Activated naive CD8-positive, alpha-beta T cell (primary cell): ENCODE measurements around the gene CNOT6L.

Experiments used
- H3K27ac Mint-ChIP-seq: one replicate; pipeline ENCODE4 v1.8.0; 2021; ENCODE audit warnings: mixed read lengths
- H3K27me3 Mint-ChIP-seq: one replicate; pipeline ENCODE4 v1.8.0; 2021; ENCODE audit warnings: mixed read lengths
- H3K36me3 Mint-ChIP-seq: one replicate; pipeline ENCODE4 v1.8.0; 2021; ENCODE audit warnings: mixed read lengths
- H3K4me1 Mint-ChIP-seq: one replicate; pipeline ENCODE4 v1.8.0; 2021; ENCODE audit warnings: low read depth, mixed read lengths
- H3K4me3 Mint-ChIP-seq: one replicate; pipeline ENCODE4 v1.8.0; 2021; ENCODE audit warnings: mild to moderate bottlenecking, mixed read lengths
- H3K9me3 Mint-ChIP-seq: one replicate; pipeline ENCODE4 v1.8.0; 2021; ENCODE audit warnings: low read depth, mixed read lengths

The CNOT6L gene

GRCh38 chr4:77843628-77844027, 24.5 kb upstream of the CNOT6L start:
- H3K27ac Mint-ChIP-seq = peak overlapping the region; percentile 82

GRCh38 chr4:77834403-77834802, 15.2 kb upstream of the CNOT6L start:
- no peak overlapping the region for H3K27ac Mint-ChIP-seq
- H3K27me3 Mint-ChIP-seq = no peaks in the 10 kb centered on the region
- no peak overlapping the region for H3K4me3 Mint-ChIP-seq

More at GRCh38 chr4:77843628-77844027, 24.5 kb upstream of the CNOT6L start:
- peaks cover 23% of the 10 kb centered on the region for H3K4me1 Mint-ChIP-seq
- no peaks in the 10 kb centered on the region for H3K9me3 Mint-ChIP-seq
- H3K36me3 Mint-ChIP-seq = no peaks in the 10 kb centered on the region
- H3K4me3 Mint-ChIP-seq = no peak overlapping the region
- no peaks in the 10 kb centered on the region for H3K27me3 Mint-ChIP-seq

GRCh38 chr4:77833126-77833724, 14.1 kb upstream of the CNOT6L start:
- Mint-ChIP-seq H3K27me3 (no peaks in the 10 kb centered on the region), H3K9me3 (no peaks in the 10 kb centered on the region), H3K4me1 (peaks cover 23% of the 10 kb centered on the region), H3K36me3 (peaks cover 2% of the 10 kb centered on the region), H3K4me3 (no peak overlapping the region), H3K27ac (no peak overlapping the region)

More at GRCh38 chr4:77834403-77834802, 15.2 kb upstream of the CNOT6L start:
- H3K36me3 Mint-ChIP-seq = peaks cover 2% of the 10 kb centered on the region
- peaks cover 15% of the 10 kb centered on the region for H3K4me1 Mint-ChIP-seq
- H3K9me3 Mint-ChIP-seq = no peaks in the 10 kb centered on the region

- Mint-ChIP-seq H3K9me3 (no peaks in the 10 kb centered on the region), H3K4me3 (peak overlapping the region; percentile 4), H3K4me1 (peaks cover 53% of the 10 kb centered on the region), H3K36me3 (no peaks in the 10 kb centered on the region), H3K27ac (peak overlapping the region; percentile 72), H3K27me3 (no peaks in the 10 kb centered on the region)
Observed at GRCh38 chr4:77827343-77827742, 8.2 kb upstream of the CNOT6L start.

GRCh38 chr4:77826275-77826674, 7.1 kb upstream of the CNOT6L start:
- no peaks in the 10 kb centered on the region for H3K27me3 Mint-ChIP-seq
- H3K36me3 Mint-ChIP-seq = no peaks in the 10 kb centered on the region
- H3K27ac Mint-ChIP-seq = no peak overlapping the region
- H3K4me3 Mint-ChIP-seq = no peak overlapping the region
- peaks cover 63% of the 10 kb centered on the region for H3K4me1 Mint-ChIP-seq
- no peaks in the 10 kb centered on the region for H3K9me3 Mint-ChIP-seq

- no peaks in the 10 kb centered on the region for H3K9me3 Mint-ChIP-seq
- H3K27ac Mint-ChIP-seq = peak overlapping the region; percentile 99
- no peaks in the 10 kb centered on the region for H3K36me3 Mint-ChIP-seq
- peak overlapping the region; percentile 95 for H3K4me3 Mint-ChIP-seq
- no peaks in the 10 kb centered on the region for H3K27me3 Mint-ChIP-seq
- H3K4me1 Mint-ChIP-seq = peaks cover 54% of the 10 kb centered on the region
Observed at GRCh38 chr4:77821775-77822174, 2.6 kb upstream of the CNOT6L start.

GRCh38 chr4:77820649-77821561, 1.7 kb upstream of the CNOT6L start:
- Mint-ChIP-seq H3K4me3 (peak overlapping the region; percentile 95), H3K4me1 (peaks cover 51% of the 10 kb centered on the region), H3K27ac (peak overlapping the region; percentile 99), H3K27me3 (no peaks in the 10 kb centered on the region), H3K36me3 (no peaks in the 10 kb centered on the region), H3K9me3 (no peaks in the 10 kb centered on the region)

- peaks cover 3% of the 10 kb centered on the region for H3K36me3 Mint-ChIP-seq
- peaks cover 54% of the 10 kb centered on the region for H3K4me1 Mint-ChIP-seq
- no peaks in the 10 kb centered on the region for H3K27me3 Mint-ChIP-seq
- H3K9me3 Mint-ChIP-seq = no peaks in the 10 kb centered on the region
- peak overlapping the region; percentile 99 for H3K27ac Mint-ChIP-seq
- H3K4me3 Mint-ChIP-seq = peak overlapping the region; percentile 95
Observed at GRCh38 chr4:77819843-77820648, 878 bp upstream of the CNOT6L start.

GRCh38 chr4:77819404-77819842, 255 bp upstream of the CNOT6L start:
- Mint-ChIP-seq H3K9me3 (no peaks in the 10 kb centered on the region), H3K27ac (peak overlapping the region; percentile 100), H3K36me3 (peaks cover 3% of the 10 kb centered on the region), H3K4me3 (peak overlapping the region; percentile 99), H3K4me1 (peaks cover 56% of the 10 kb centered on the region), H3K27me3 (no peaks in the 10 kb centered on the region)

GRCh38 chr4:77818073-77818601, 1.0 kb downstream of the CNOT6L start:
- Mint-ChIP-seq H3K36me3 (peaks cover 3% of the 10 kb centered on the region), H3K9me3 (no peaks in the 10 kb centered on the region), H3K4me1 (peaks cover 63% of the 10 kb centered on the region), H3K27me3 (no peaks in the 10 kb centered on the region), H3K4me3 (peak overlapping the region; percentile 98), H3K27ac (peak overlapping the region; percentile 96)

GRCh38 chr4:77817304-77818072, 1.7 kb downstream of the CNOT6L start:
- Mint-ChIP-seq H3K9me3 (no peaks in the 10 kb centered on the region), H3K27me3 (no peaks in the 10 kb centered on the region), H3K27ac (peak overlapping the region; percentile 96), H3K36me3 (peaks cover 8% of the 10 kb centered on the region), H3K4me1 (peaks cover 66% of the 10 kb centered on the region), H3K4me3 (peak overlapping the region; percentile 98)

GRCh38 chr4:77816546-77816945, 2.6 kb downstream of the CNOT6L start:
- Mint-ChIP-seq H3K27me3 (no peaks in the 10 kb centered on the region), H3K4me3 (peak overlapping the region; percentile 71), H3K9me3 (no peaks in the 10 kb centered on the region), H3K27ac (peak overlapping the region; percentile 84), H3K36me3 (peaks cover 8% of the 10 kb centered on the region), H3K4me1 (peaks cover 64% of the 10 kb centered on the region)

GRCh38 chr4:77815636-77816035, 3.5 kb downstream of the CNOT6L start:
- peaks cover 9% of the 10 kb centered on the region for H3K36me3 Mint-ChIP-seq
- no peaks in the 10 kb centered on the region for H3K9me3 Mint-ChIP-seq
- H3K27me3 Mint-ChIP-seq = no peaks in the 10 kb centered on the region
- H3K27ac Mint-ChIP-seq = peak overlapping the region; percentile 90
- H3K4me1 Mint-ChIP-seq = peaks cover 64% of the 10 kb centered on the region
- peak overlapping the region; percentile 81 for H3K4me3 Mint-ChIP-seq

GRCh38 chr4:77805840-77806239, 13.3 kb downstream of the CNOT6L start:
- Mint-ChIP-seq H3K27me3 (no peaks in the 10 kb centered on the region), H3K36me3 (peaks cover 11% of the 10 kb centered on the region), H3K4me1 (peaks cover 86% of the 10 kb centered on the region), H3K27ac (peak overlapping the region; percentile 88), H3K9me3 (no peaks in the 10 kb centered on the region), H3K4me3 (peak overlapping the region; percentile 46)
